ENCODE data around the gene PTPRK.
"Not testable (repeated sequence)": the region's sequence is repeated elsewhere in the genome, so short reads cannot be mapped to it uniquely, and the experiment has no call there.

PTPRK gene

DNA sequence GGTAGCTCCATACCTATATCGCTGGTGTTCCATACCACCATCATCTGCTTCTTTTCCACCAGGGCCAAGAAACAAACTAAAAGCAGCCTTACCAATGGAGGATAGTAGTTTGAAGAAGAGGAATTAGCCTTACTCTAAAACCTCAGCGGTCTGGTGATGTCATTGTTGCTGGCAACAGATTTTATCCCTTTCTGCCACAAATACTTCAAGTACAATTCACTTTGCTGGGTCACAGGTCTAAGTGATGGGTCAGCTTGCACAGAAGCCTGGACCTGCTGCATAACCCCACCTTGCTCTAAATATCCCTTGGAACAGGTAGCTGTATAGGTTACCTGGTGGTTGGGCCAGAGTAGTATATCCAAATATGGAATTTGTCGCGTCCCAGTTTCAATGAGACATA lies 566.3 kb downstream of the PTPRK start:
- DNase-seq (ENCODE audit: low spot score) = no peak

DNA sequence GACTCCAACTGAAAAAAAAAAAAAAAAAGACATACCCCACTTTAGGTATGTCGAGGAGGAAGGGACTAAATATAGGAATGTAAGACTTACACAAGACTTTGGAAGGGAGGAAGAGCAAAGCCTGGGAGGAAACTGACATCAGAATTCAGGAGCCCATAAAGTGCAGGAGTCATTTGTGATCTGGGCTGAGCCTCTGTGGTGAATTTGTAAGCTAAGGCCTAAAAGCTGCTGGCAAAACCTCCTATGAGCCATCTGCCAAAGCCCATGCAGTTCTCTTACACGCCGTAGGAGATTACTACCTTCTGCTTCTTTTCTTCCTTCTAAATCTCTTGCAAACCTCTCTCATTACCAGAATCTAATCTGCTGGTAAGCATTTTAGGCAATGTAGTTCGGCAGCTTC lies 567.6 kb downstream of the PTPRK start:
- DNase-seq (ENCODE audit: low spot score) = no peak

DNA sequence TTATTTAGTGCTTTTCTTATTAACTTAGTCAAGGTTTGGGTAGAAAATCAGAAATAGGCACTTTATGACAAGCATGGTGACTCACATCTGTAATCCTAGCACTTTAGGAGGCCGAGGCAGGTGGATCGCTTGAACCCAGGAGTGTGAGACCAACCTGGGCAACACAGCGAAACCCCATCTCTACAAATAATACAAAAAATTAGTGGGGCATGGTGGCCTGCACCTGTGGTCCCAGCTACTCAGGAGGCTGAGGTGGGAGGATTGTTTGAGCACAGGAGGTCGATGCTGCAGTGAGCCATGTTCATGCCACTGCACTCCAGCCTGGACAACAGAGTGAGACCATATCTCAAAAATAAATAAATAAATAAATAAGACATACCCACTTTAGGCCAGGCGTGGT lies 568.2 kb downstream of the PTPRK start:
- no peak for DNase-seq (ENCODE audit: low spot score)

DNA sequence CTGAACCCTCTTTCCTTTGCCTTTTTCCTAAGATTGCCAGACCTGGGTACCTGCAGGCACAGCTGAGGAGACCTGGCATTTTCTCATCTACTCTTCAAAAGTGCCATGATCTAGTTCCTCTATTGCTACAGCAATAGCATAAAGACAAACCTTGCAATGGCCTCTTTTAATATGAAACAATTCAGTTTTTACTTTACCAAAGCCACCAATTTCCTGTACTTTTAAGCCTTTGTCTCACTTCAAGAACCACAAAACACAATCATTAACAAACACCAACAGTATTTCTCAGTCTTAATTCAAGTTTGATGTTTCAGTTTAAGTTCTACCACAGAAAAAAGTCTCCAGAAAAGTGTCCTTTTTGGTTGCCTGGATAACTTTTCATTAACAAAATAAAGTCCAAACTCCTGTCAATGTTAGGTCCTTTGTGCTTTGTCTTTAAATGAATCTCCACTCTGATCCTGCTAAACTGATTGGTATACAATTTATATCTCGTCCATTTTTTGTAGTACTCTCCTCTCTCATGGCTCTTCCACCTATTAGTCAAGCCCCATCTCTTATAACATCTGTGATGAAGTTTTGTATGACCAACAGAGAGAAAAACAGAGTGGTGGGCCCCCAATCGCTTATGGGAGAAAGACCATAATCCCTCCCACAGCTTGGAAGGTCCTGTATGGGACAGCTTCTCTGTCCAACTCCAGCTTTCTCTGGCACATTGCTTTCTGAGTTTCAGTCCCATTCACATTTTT lies 569.1 kb downstream of the PTPRK start:
- DNase-seq (ENCODE audit: low spot score) = no peak

DNA sequence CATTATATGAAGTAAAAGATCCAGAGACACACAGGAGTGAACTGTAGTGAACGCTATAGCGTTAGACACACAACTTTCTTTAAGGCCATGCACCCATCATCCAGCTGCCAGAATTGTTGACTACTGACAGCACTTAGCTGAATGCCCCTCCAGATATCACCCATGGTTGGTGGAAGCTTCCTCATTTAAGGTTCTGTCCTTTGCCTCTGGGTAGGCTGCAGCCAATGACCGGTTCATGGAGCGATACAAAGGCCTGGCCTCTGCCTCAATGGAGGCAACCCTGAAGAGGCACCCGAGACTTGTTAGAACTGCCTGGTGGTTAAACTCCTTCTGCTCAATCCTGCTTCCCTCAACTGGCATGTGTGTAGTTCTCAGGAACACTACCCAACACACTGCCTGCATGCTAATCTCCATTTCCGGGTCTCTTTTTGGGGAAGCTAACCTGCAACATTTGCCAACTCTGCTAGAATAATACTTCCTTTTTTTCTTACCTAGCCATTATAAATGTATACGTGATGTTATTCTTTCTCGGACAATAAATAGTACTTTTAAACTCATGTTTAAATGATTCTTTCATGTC lies 569.7 kb downstream of the PTPRK start:
- DNase-seq (ENCODE audit: low spot score) = no peak

DNA sequence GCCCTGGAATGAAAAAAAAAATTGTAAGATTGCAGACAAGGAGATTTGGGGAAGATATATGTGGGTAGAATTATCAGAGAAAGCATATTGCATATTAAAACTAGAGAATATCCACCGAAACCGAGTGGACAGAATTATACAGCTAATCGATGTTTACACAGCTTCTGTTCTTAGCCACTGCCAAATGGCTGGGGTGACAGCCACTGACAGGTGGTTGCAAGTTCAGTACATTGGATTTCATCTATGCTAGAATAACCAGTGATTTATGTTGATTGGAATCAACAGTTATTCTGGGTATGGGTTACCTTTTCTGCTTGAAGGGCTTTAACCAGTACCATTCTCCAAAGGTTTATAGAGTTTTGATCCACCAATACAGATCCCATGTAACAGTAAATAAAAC lies 571.1 kb downstream of the PTPRK start:
- no peak for DNase-seq (ENCODE audit: low spot score)

DNA sequence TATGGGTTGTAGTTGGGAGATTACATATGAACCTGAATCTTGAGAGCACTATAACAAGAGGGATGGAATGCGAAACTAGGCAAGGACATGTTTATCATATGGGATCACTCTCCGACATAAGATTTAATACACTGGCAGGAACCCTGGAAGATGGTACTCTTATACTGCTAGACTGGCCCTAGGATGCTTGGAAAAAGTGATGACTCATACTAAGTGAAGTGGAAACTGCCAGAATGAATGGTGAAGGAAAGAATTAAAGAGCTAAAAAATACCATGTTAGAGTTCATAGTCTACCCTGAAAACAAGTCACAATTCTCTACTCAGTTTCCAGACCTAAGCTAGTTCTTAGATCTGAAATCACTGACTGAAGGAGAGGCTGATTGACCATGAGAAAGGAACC lies 574.0 kb downstream of the PTPRK start:
- no peak for DNase-seq (ENCODE audit: low spot score)

DNA sequence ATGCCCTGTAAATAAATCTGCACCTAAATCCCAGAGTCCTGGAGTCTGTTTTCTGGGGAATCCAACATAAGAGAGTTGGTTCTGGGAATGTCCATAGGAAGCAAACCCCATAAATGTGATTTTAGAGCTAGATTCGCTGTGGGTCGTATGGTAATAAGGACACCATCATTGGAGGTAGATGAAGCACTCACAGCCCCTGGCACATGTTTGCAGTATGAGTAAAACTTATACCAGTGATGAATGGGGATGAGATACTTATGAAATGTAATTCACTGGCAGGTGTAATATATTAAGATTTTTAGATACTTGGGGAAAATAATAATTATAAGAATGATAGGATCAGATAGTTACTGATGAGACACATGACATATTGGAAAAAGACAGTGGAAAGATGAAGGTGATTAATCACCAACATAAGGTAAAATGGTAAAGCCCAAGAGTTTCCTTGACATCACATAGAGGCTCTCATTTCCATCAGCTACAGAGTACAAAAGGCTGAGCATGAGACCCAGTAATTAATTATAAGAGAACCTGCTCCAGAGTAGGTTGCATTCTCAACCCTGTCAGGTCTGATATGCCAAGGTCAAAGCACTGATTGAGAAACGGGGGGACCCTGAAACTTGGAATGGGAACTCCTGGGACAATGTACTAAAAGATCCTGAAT lies 574.8 kb downstream of the PTPRK start:
- DNase-seq (ENCODE audit: low spot score) = no peak

DNA sequence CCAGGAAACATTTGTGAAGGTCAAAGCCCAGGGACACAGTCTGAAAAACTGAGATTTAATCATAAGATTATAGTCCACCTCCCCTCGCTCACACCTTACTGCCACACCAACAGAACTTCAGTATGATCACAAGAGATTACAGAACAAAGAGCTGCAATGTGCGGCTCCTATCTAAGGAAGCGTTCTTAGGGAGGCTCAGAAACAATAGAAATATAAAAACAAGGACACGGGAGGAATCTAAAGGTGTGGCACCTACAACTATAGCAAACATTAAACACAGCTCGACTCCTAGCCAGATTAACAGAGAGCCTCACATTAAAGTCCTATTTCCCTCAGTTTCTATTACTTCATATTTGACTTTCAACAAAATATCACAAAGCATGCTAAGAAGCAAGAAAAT lies 579.2 kb downstream of the PTPRK start:
- no peak for DNase-seq (ENCODE audit: low spot score)

DNA sequence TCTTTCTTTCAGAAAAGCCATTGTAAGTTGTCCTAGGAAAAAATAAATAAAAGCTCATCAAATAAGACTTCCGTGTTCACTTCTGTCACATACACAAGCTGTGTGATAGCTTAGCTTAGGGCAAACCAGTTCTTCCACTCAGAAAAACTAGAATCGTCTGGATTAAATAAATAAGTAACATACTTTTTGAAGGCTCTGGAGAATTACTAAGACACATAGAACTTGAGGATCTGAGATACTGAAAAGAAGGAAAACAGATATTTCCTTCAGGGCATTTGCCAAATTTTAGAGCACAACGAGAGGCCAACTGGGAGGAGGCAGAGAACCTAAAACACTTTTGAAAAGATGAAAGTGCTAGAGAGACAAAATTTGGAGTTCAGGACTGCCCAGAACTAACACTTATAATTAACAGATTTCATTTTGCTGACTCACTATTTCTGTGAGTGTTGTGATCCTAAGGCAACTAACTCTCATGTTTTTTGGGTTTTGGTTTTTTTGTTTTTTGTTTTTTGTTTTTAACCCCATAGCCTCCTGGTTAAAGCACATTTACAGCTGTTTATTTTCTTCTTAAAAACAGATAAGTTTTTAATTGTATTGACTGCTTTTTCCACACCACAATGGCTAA lies 580.8 kb downstream of the PTPRK start:
- no peak for DNase-seq (ENCODE audit: low spot score)

DNA sequence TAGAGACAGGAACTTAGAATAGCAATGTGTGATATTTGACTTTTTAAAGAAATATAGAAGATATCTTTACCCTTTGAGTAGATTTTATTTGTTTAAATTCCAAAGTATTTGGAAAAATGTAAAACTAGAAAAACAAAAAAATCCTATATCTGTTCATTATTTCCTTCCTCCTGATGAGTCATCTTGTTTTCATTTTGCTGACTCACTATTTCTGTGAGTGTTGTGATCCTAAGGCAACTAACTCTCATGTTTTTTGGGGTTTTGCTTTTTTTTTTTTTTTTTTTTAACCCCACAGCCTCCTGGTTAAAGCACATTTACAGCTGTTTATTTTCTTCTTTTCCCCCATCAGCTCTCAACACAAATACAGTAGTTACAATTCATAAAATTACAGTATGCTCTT lies 581.7 kb downstream of the PTPRK start:
- DNase-seq (ENCODE audit: low spot score) = no peak

DNA sequence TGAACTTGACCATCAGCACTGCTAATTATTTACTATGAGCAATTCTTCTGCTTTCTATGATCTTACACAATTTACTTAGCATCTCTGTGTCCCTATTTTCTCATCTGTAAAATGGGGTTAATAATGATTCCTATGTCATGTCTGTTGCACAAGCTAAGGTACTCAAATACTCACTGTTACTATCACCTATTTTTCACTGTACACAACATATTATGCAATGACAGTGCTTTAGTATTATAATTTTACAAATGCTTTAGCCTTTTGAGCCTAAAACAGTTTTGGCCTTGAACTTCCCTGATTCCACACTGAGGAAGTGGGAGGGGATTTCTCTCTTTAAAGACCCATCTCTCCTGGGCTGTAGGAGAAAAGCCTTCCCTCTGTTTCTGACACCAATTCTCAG lies 582.7 kb downstream of the PTPRK start:
- DNase-seq (ENCODE audit: low spot score) = no peak

DNA sequence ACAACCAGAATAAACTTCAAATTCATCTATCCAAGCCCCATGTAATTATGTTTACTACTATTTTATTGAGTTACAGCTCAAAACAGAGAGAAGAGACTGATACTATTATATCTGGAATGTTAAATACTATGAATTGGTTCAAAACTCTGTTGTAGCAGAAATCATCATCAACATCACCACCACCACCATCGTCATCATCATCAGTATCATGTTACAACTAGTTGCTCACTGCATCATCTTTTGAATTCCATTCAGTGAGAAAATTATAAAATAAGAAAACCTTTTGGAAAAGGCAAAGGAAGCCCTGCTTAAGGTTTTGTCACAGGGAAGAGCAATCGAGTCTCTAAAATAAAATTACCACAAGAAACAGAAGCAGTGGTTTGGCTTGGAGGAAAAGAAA lies 583.3 kb downstream of the PTPRK start:
- DNase-seq (ENCODE audit: low spot score) = no peak

DNA sequence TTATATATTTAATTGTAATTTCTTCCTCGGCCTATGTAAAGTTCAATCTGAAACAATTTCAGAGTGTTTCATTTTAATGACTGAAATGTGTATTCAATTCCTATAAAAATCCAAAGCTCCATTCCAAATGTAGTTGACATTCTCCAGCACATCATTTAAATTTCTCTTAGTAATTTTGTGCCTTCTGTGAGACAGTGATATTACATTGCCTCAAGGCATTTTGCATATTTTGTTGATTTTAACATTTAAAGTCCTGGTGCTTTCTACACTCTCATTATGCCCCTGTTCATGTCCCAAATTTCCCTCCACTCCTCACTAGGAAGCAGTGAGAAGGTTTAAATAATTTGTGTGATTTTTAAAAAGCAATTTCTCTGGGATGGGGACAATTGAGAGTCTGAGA lies 585.4 kb downstream of the PTPRK start:
- no peak for DNase-seq (ENCODE audit: low spot score)

DNA sequence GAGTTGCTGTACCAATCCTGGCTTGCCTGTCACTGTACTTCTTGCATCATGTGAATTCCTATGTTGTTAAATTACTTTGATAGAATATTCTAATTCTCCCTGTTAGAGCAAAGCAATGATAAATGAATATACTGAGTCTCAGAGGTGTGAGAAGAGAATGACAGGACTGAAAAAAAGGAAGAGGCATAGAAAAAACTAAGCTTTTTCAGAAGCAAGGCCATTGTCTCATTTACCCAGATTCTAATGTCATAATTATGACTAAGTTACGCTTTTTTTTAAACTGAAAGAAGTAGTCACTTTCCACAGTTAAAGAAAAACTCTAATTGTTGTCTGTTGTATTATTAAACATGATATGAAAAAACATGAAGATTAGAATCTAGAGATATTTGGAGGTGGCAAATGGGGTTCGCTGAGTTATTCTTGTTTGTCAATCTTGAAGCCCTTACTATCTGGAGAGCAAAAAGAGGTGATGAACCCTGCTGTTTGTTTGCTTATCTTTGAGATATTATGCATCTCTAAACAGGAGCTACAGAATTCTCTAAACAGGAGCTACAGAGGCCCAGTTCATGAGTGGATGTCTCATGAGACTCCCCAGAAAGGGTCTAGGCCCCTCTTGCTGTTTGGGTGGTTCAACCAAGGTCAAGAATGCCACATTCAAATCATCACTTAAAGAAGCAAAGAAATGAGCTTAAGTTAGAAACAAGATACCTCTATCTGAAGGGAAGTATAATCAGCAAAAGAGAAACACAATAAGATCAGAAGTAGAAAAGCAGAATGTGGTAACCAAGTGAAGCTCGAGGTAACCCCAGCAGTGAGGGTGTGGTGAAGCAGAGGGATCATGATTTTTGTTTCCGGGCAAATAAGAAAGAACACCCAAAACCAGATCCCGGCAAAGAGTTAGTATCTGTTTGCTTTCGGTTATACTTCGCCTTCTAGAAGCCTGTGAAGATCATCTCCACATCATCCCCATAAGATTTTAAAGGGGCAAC lies 586.3 kb downstream of the PTPRK start:
- DNase-seq (ENCODE audit: low spot score) = no peak

DNA sequence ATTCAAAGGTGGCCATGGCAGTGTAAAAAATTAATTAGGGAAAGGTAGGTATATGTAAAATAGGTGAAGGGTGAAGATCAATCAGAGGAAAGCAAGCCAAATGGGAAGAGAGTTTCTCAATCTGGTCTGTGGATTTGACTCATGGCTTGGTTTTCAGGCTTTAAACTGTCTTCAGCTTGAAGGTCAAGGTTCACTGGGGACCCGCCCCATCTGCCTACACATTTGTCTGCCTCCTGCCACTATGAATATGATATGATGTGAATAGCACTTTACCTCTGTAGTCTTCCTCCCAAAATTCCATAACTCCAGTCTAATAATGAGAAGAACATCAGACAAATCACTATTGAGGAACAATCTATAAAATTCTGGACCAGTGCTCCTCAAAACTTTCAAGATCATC lies 587.3 kb downstream of the PTPRK start:
- DNase-seq (ENCODE audit: low spot score) = no peak

DNA sequence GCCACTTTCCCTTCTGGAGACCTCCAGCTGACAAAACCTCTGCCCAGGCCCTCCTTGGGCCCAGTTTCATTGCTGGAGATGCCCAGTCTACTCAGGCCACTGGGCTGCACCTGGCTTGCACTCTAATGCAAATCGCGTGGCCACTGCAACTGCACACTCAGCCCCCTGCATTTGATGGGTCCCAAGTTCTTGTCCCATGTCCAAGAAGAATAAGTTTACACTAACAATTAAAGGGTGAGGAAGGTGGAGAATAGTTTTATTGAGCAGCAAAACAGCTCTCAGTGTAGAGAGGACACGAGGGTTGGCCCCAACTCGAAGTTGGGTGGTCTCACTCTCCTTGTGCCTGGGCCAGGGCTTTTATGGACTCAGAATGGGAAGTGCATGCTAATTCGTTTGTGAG lies 587.7 kb downstream of the PTPRK start:
- no peak for DNase-seq (ENCODE audit: low spot score)

DNA sequence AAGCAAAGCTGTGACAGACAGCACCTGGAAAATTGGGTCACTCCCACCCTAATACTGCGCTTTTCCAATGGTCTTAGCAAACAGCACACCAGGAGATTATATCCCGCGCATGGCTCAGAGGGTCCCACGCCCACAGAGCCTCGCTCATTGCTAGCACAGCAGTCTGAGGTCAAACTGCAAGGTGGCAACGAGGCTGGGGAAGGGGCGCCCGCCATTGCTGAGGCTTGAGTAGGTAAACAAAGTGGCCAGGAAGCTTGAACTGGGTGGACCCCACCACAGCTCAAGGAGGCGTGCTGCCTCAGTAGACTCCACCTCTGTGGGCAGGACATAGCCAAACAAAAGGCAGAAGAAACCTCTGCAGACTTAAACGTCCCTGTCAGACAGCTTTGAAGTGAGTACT lies 594.0 kb downstream of the PTPRK start:
- not testable (repeated sequence) for DNase-seq (ENCODE audit: low spot score)

DNA sequence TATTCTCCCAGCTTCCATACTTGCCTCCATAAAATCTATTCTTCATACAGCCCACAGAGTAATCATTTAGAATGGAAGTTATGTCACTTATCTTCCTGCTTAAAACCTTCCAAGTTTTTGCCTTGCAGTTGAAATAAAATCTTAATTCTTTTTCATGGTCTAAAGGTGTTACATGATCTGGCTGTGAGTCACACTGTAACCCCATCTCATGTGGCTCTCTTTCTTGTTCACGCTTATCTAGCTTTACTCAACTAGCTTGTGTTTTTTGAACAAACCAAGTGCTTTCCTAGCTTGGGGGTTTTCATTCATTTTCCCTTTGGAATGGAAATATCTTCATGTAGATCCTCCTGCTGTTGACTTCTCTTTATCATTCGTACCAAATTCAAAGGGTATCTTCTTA lies 596.0 kb downstream of the PTPRK start:
- no peak for DNase-seq (ENCODE audit: low spot score)

DNA sequence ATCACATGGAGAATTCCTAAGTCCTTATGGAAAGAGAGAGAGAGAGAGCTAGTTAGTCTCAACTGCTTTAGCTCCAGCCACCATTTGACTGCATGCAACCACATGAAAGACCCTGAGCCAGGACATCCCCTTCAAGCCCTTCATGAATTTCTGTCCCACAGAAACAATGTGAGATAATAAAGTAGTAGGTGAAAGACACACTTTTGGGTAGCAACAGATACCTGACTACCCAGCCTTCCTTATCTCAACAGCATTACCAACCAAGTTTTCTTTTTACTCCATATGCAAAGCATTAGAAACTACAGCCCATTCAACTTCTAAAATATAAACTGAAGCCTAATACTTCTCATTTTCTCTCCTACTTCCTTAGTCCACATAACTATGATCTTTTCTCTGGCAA lies 596.4 kb downstream of the PTPRK start:
- DNase-seq (ENCODE audit: low spot score) = no peak

DNA sequence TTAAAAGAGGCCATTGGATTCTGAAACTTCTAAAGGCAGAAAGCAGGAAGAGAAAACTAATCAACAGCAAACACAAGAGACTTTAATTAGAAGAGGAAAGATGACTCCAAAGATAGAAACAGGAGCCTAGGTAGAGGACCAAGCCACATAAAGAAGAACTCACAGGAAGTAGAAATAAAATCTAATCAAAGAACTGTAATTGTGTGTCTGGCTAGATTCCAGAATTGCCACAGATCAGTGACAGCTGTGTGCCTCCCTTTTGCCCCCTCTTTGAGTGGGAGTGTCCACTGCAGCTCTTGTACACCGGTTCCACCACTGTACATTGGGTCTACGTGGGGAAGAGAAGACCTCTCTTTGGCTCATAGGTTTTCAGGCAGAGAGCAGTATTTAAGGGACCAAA lies 597.3 kb downstream of the PTPRK start:
- no peak for DNase-seq (ENCODE audit: low spot score)

DNA sequence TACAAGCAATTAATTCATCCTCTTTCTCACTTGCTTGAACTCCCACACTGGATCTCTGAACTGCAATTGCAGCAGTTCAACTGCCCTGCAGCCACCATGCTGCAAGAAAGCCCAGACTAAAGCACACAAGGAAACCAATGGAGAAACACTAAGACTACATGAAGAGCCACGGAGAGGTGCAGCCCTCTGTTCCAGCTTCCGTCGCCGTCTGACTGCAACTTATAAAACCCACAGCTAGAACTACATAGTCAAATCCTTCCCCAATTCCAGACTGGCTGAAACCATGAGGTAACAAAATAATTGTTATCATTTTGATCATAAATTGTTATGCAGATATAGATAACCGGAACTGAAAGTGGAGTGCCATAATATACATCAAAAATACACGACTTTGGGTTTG lies 598.4 kb downstream of the PTPRK start:
- no peak for DNase-seq (ENCODE audit: low spot score)
